Smooth muscle cell (in vitro differentiated cells): ENCODE results near the gene RYR1. TPM values are rescaled to one million over a fixed set of nuclear protein-coding genes. Genes with fewer than 3 reads are reported as not detected.

Experiments
- DNase-seq: peaks from one replicate; lab custom pipeline; 2025; ENCODE audit not compliant: unreplicated experiment; lab: John Stamatoyannopoulos, UW
- H2AFZ ChIP-seq: fragments of 200-600 bp; sonication (generic); 2 replicates; pipeline ENCODE4 v1.6.0; 2016; ENCODE audit warnings: antibody characterized with exemption, low read depth, mild to moderate bottlenecking
- H3F3A ChIP-seq: fragments of 200-600 bp; sonication (generic); 2 replicates; pipeline ENCODE4 v1.6.0; 2017; ENCODE audit warnings: antibody characterized with exemption, low read depth
- H3K27ac ChIP-seq: fragments of 200-600 bp; sonication (generic); 2 replicates; pipeline ENCODE4 v1.5.1; 2016; ENCODE audit warnings: low read depth, mild to moderate bottlenecking
- H3K27me3 ChIP-seq: fragments of 200-600 bp; sonication (generic); 2 replicates; pipeline ENCODE4 v1.6.1; 2016; ENCODE audit warnings: low read depth, mild to moderate bottlenecking
- H3K36me3 ChIP-seq: fragments of 200-600 bp; sonication (generic); 2 replicates; pipeline ENCODE4 v1.5.1; 2016; ENCODE audit warnings: low read depth
- H3K4me1 ChIP-seq: fragments of 200-600 bp; sonication (generic); 2 replicates; pipeline ENCODE4 v1.5.1; 2016; ENCODE audit warnings: low read depth
- H3K4me2 ChIP-seq: fragments of 200-600 bp; sonication (generic); 2 replicates; pipeline ENCODE4 v1.6.0; 2016; ENCODE audit warnings: mild to moderate bottlenecking
- H3K4me3 ChIP-seq: fragments of 200-600 bp; sonication (generic); 2 replicates; pipeline ENCODE4 v1.5.1; 2016; ENCODE audit warnings: mild to moderate bottlenecking
- H3K79me2 ChIP-seq: fragments of 200-600 bp; sonication (generic); 2 replicates; pipeline ENCODE4 v1.6.0; 2016; ENCODE audit warnings: low read depth, mild to moderate bottlenecking
- H3K9ac ChIP-seq: fragments of 200-600 bp; sonication (generic); 2 replicates; pipeline ENCODE4 v1.6.0; 2016; ENCODE audit warnings: low read depth
- H3K9me3 ChIP-seq: fragments of 200-600 bp; sonication (generic); replicated peaks from 2 replicates; pipeline ENCODE4 v1.5.1; 2016; ENCODE audit warnings: low read depth
- H4K20me1 ChIP-seq: fragments of 200-600 bp; sonication (generic); 2 replicates; pipeline ENCODE4 v1.6.0; 2016; ENCODE audit warnings: low read depth
- CTCF ChIP-seq: fragments of 200-600 bp; sonication (generic); IDR thresholded peaks from 2 replicates; pipeline ENCODE4 v1.5.1; 2017; ENCODE audit warnings: borderline replicate concordance, mild to moderate bottlenecking, antibody characterized with exemption; ENCODE audit not compliant: insufficient read depth, poor library complexity, severe bottlenecking
- WGBS: methylation state at CpG from one replicate; pipeline ENCODE4 v1.1.7; 2016; ENCODE audit warnings: low lambda C conversion rate; 5-methylcytosine and 5-hydroxymethylcytosine counted together
- polyA plus RNA-seq: library from polyadenylated mRNA; unstranded; fragments of >200 nt; fragmentation: Nextera tagmentation; extraction: Ambion mirVana; gene quantifications from 2 replicates; pipeline ENCODE4 v1.2.1, GENCODE V29; 2016
- total RNA-seq: library from RNA; depleted of rRNA; stranded (reverse); fragments of >200 nt; gene quantifications from 2 replicates; pipeline ENCODE4 v1.2.3, GENCODE V29; 2014

RYR1 gene
- total and polyA plus RNA-seq, 2 experiments from 2014 or later, result 0.31 to 0.95 TPM

- Histone ChIP-seq H3K27me3 (no peaks in the 10 kb centered on the region), H3K79me2 (no peaks in the 10 kb centered on the region), H3K36me3 (no peaks in the 10 kb centered on the region), H3K4me3 (no peak overlapping the region), H2AFZ (no peak overlapping the region), H3K9ac (no peak overlapping the region), H3F3A (no peaks in the 10 kb centered on the region), H3K4me2 (no peak overlapping the region), H3K9me3 (no peaks in the 10 kb centered on the region), H3K27ac (no peak overlapping the region), H3K4me1 (no peaks in the 10 kb centered on the region), H4K20me1 (no peaks in the 10 kb centered on the region)
- WGBS, result 79% methylated on average over 6 of the region's 6 CpGs
- no peak for TF ChIP-seq CTCF
- no peak for DNase-seq
Measured at GRCh38 chr19:38538793-38539528, 105.5 kb downstream of the RYR1 start.

GRCh38 chr19:38539751-38540150, 106.3 kb downstream of the RYR1 start:
- TF ChIP-seq CTCF, result no peak
- no peaks in the 10 kb centered on the region for H3K27me3 ChIP-seq
- no peaks in the 10 kb centered on the region for H3K79me2 ChIP-seq
- H3K36me3 ChIP-seq, result no peaks in the 10 kb centered on the region
- H3K27ac ChIP-seq, result no peak overlapping the region
- peaks cover 3% of the 10 kb centered on the region for H3K4me1 ChIP-seq
- no peak overlapping the region for H2AFZ ChIP-seq
- H3K4me3 ChIP-seq, result no peak overlapping the region
- H4K20me1 ChIP-seq, result no peaks in the 10 kb centered on the region
- no peak overlapping the region for H3K4me2 ChIP-seq
- no peak for DNase-seq
- no peaks in the 10 kb centered on the region for H3K9me3 ChIP-seq
- no peak overlapping the region for H3K9ac ChIP-seq
- 52% methylated on average over 1 of the region's 1 CpG for WGBS
- no peaks in the 10 kb centered on the region for H3F3A ChIP-seq

GRCh38 chr19:38542040-38542439, 108.5 kb downstream of the RYR1 start:
- Histone ChIP-seq H3K79me2 (no peaks in the 10 kb centered on the region), H3K4me1 (peaks cover 6% of the 10 kb centered on the region), H3K9me3 (no peaks in the 10 kb centered on the region), H3F3A (no peaks in the 10 kb centered on the region), H3K4me2 (no peak overlapping the region), H2AFZ (no peak overlapping the region), H3K27ac (no peak overlapping the region), H3K27me3 (no peaks in the 10 kb centered on the region), H3K36me3 (no peaks in the 10 kb centered on the region), H4K20me1 (no peaks in the 10 kb centered on the region), H3K4me3 (no peak overlapping the region), H3K9ac (no peak overlapping the region)
- TF ChIP-seq CTCF, result no peak
- DNase-seq, result no peak
- WGBS, result 93% methylated on average over 4 of the region's 4 CpGs

GRCh38 chr19:38543286-38543806, 109.9 kb downstream of the RYR1 start:
- no peak for DNase-seq
- Histone ChIP-seq H3K36me3 (no peaks in the 10 kb centered on the region), H3K4me1 (peaks cover 6% of the 10 kb centered on the region), H3F3A (no peaks in the 10 kb centered on the region), H2AFZ (no peak overlapping the region), H3K27ac (no peak overlapping the region), H3K4me3 (no peak overlapping the region), H4K20me1 (no peaks in the 10 kb centered on the region), H3K79me2 (no peaks in the 10 kb centered on the region), H3K9ac (no peak overlapping the region), H3K4me2 (no peak overlapping the region), H3K9me3 (no peaks in the 10 kb centered on the region), H3K27me3 (no peaks in the 10 kb centered on the region)
- 96% methylated on average over 19 of the region's 19 CpGs for WGBS
- no peak for TF ChIP-seq CTCF
